GM11168 (cell line): ENCODE data around the gene RAD23A.

Experiments used
- in situ Hi-C: fragments of 300-500 bp; cut with MboI; formaldehyde crosslinking; loops from one replicate; pipeline ENCODE4 v1.12.0; 2022; ENCODE audit warnings: low sequenced_read_pairs; ENCODE audit not compliant: unreplicated experiment

RAD23A gene

DNA sequence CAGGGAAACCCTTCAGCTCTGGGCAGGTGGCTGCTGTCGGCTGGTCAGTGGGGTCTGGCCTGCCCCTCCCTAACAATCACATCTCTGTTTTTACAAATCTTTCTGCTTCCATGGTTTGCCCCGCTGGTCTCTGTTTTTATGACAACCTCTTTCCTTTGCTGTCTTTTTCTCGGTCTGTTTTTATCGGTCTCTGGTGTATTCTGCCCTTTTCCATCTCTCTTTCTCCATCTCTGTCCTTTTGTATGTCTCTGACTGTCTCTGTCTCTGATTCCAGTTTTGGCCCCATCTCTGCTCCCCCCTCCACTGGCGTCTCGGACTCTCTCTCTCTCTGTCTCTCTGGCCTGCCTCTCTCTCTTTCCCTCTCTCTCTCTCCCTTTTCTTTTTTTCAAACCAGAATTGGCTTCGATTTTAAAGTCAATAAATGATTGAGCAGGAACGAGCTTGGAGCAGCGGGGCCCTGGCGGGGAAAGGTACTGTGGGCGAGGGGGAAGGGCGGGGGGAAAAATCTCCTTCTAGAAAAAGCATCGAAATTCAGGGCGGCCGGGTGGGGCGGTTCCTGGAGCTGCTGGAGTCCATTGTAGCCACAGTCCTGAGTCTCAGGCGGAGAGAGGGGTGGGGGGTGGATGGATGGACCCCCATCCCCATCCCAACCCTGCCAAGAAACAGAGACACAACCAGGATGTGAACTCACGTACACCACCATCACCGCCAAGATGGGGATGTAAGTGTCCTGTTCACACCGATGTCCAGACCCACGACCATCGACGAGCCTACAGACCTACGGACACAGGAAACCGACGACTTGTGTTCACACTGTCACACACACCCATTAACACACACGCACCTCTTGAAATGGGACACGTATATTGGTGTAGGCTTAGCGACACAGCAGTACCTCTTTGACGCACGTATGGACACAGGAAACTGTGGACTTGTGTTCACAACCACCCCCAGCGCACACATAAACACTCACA lies 52.6 kb downstream of the RAD23A start:
- in situ Hi-C loops: no loop called here

DNA sequence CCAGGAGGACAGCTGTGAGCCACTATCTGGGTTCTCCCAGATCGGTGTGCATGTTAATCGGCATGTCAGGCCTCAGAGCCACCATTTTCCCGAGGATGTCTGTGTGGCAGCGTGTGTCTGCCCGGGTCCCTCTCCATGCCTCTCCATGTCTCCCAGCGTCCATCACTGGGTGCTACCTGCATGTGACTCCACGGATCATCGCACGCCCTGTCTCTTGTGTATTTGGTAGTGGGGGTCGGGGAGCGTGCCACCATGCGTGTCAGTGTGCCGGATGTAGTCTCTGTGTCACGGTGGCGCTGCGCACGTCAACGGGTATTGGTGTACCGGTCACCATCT lies 55.5 kb downstream of the RAD23A start:
- in situ Hi-C loops: no loop called here

DNA sequence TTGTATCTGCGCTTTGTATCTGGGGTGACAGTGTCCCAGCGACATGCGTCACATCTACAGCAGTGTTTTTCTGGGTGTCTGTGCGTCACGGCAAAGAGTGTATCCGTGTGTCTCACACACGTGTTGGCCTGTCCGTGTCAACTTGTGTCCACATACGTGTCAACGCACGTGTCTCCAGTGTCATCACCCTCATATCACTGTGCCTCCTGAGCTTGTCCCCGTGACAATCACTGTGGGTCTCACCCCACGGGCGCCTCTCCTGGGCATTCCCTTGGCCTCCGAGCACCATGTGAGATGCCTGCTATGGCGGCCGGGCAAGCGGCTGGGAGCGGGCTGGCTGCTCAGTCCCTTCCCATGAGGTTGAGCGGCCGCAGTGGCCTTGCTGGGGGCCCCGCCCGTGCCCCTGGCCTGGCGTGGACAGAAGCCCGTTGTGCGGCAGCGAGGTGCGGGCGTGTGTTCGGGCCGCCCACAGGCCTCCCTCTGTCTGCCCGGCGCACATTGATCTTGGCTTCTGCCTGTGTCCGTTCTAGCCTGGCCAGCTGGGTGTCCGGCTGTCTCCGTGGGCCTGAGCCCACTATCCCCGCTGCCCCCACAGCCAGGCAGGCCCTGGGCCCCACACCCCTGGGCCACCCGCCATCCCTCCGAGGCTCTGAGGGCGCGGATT lies 56.0 kb downstream of the RAD23A start:
- in situ Hi-C loops: no loop called here

DNA sequence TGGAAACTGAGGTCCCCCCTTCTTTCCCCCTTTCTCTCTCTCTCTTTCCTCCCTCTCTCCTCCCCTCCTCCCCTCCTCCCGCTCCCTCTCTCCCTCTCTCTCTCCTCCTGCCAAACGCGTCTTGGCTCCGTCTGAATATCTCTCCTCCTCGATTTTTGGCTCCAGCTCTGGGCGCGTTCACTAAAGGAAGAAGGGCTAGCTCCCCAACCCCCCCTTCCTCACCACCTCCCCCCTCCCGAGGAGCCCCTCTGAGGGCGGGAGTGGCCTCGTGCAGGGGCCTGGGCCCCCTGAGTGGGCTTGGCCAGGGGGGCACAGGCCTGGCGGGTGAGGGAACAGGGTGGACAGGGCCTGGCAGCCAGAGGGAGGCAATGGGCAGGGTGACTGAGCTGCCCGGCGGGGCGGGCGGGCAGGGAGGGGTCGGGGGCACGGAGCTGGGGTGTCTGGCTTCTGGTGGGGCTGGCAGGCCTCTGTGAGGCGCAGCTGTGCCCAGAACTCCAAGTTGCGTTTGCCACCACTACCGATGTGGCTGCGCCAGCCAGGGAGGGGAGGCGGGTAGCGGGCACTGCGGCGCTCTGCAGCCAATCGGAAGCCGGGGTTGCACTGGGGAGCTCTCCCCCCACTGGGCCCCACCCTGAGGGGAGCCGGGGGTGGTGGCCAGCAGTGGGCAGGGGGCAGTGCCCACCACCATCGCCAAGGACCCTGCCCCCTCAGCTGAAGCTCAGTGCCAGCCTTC lies 56.7 kb downstream of the RAD23A start:
- in situ Hi-C loops: no loop called here

DNA sequence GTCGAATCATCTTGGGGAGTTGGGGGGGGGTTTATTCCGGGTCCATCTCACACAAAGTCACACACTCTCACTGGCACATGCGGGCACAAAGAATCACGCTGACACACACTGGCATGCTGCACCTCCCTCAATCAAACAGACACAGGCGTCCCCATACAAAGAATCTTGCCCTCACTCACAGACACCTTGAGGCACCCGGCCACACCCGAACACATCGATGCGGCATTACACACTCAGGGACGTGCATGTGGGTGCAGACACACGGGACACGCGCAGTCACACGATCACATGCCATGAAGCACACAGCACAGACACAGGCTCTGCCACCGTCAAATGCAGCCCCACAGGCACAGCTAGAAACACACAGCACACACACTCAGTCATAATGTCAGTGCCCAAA lies 57.4 kb downstream of the RAD23A start:
- in situ Hi-C loops: no loop called here
